GM12801 (cell line): Measurements from ENCODE around the gene NLRP3.

ENCODE experiments used
- TF ChIP-seq, protein P1 (sequence below): IDR thresholded peaks from one replicate; pipeline ENCODE4 v1.5.1; 2011; ENCODE audit warnings: control low read depth; ENCODE audit not compliant: insufficient read length; ENCODE audit errors: extremely low read depth

Gene NLRP3

DNA sequence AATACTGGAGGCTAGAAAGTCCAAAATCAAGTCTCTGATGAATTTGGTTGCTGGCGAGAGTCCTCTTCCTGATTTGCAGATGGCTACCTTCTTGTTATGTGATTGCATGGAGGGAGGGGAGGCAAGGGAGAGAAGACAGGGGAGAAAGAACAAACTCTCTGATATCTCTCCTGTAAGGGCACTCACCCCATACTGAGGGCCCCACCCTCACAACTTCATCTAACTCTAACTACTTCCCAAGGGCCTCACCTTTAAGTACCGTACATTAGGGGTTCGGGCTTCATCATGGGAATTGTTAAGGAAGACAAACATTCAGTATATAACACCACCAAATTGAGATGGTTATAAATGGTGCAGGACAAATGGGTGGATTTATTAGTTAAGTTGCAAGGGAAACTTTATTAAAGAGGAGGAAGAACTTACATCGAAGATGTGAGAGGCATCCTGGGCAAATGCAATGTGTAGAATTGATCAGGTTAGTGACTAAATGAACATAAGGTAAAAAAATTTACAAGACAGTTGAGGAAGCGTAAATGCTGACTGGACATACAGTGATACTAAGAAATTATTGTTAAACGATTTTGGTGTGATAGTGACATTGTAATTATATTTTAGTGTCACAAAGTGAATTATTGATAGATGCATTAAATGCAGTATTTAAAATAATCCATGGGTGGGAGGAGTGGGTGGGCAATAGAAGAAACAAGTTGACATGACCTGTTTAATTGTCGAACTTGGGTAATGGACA, 31.4 kb downstream of the NLRP3 start:
- TF ChIP-seq, protein P1, sequence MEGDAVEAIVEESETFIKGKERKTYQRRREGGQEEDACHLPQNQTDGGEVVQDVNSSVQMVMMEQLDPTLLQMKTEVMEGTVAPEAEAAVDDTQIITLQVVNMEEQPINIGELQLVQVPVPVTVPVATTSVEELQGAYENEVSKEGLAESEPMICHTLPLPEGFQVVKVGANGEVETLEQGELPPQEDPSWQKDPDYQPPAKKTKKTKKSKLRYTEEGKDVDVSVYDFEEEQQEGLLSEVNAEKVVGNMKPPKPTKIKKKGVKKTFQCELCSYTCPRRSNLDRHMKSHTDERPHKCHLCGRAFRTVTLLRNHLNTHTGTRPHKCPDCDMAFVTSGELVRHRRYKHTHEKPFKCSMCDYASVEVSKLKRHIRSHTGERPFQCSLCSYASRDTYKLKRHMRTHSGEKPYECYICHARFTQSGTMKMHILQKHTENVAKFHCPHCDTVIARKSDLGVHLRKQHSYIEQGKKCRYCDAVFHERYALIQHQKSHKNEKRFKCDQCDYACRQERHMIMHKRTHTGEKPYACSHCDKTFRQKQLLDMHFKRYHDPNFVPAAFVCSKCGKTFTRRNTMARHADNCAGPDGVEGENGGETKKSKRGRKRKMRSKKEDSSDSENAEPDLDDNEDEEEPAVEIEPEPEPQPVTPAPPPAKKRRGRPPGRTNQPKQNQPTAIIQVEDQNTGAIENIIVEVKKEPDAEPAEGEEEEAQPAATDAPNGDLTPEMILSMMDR = no peak

DNA sequence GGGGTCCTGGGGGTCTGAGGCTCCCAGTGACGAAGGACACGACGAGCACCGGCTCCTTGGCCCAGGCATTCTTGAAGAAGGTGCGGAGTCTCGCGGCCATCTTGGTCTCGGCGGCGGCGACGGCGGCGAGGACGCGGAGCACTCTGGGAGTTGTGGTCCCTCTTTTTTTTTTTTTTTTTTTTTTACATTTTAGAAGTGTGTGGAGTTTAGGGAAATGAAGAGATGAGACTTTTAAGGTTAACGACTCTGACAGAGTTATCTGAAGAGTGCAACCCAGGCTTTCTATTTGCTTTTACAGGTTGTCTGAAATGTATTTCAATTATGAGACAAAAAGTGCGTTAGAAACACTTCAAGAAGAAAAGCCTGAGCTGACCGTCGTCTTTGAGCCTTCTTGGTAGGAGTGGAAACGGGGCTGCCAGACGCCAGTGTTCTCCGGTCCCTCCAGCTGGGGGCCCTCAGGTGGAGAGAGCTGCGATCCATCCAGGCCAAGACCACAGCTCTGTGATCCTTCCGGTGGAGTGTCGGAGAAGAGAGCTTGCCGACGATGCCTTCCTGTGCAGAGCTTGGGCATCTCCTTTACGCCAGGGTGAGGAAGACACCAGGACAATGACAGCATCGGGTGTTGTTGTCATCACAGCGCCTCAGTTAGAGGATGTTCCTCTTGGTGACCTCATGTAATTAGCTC, 32.3 kb downstream of the NLRP3 start:
- TF ChIP-seq, protein P1 = no peak

DNA sequence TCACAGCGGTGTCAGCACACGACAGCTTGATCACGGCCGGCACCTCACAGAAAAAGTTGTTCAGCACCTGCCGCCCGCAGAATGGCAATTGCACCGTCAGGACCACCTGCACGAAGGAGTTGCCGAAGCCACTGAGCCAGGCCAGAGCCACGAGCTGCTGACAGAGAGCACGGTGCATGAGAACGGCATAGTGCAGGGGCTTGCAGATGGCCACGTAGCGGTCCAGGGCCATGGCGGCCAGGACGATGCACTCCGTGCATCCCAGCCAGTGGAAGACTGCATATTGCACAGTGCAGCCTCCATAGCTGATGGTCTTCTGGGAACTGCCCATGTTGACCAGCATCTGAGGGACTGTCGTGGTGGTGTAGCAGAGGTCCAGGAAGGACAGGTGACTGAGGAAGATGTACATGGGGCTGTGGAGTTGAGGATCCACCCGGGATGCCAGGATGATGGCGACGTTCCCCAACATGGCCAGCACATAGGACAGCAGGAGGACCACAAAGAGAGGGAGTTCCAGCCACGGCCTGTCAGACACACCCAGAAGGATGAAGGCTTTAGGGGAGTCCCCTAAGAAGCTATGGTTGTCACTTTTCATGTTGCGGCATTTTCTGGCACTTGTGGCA, 35.5 kb downstream of the NLRP3 start:
- TF ChIP-seq, protein P1 = no peak

DNA sequence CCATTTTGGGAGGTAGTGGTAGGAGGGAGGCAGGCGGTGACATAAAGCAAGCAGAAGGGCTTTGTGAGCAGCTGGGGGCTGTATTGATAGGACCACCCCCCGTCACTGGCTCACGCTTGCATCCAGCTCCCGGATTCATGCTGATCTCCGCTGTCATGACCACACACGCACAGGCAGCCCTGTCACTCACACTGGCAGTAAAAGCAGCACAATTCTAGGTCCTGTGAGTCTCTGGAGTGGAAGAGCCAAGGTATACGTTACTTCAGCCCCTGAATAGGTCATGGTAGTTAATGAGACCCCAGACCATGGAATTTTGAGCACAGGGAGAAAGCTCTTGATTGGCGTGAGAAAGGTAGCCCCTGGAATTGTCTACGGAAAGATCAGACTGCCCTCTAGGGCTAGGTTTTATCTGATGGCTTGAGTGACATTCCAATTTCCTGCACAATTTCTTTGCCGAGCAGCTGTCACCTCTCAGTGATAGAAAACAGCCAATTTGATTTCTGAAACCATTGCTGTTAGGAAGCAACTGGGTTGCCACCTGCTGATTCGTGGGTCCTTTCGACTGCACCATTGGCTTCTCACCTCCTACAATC, 36.6 kb downstream of the NLRP3 start:
- TF ChIP-seq, protein P1 = no peak

DNA sequence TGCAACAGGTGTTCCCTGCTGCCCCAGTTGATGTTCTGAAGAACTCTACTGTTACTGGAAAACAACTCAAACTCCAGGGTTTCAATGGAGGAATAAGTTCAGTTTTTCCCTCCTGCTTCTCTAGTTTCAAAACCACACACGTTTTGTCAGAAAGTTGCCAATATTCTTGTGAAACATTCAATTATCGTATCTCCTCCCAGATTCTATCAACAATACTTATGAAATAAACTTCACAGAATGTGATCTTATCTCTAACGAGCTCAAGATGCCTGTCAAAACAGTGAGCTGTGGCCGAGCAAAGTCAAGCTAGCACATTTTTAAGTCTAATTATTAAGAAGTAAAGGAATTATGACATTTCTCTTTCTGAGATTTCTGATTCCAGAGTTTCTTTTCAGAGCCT, 37.3 kb downstream of the NLRP3 start:
- TF ChIP-seq, protein P1 = no peak

DNA sequence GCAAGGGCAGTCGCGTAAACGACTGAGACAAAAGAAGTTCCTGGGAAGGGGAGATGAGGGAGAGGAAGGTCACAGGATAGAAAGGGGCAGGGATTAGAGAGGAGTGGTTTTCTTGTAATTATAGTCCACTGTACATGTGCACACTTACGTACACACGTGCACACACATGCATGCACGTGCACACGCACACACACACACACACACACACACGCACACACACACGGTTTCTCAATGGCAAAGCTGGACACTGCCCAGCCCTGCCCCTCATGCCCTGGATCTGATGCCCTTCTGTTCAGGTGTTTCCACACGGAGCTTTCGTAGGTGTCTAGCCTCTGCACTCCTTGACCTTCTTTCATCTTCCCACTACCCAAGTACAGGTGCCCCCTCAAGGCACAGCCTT, 38.0 kb downstream of the NLRP3 start:
- TF ChIP-seq, protein P1 = no peak

DNA sequence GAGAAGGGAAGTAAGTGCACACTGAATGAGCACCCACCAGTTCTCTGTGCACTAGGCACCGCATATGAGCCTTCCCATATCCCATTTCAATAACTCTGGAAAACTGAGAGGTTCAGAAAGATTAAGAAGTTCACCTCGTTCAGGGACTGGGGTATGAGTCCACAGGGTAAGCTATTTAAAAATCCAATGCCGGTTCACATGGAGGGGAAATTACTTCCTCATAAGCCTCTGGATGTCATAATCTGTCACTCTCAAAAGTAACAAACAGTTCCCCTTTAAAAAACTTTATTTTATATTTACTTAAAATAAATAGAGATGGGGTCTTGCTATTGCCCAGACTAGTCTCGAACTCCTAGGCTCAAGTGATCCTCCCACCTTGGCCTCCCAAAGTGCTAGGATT, 40.0 kb downstream of the NLRP3 start:
- TF ChIP-seq, protein P1 = no peak
